ENCODE data around the gene TRPM2.

The TRPM2 gene

DNA sequence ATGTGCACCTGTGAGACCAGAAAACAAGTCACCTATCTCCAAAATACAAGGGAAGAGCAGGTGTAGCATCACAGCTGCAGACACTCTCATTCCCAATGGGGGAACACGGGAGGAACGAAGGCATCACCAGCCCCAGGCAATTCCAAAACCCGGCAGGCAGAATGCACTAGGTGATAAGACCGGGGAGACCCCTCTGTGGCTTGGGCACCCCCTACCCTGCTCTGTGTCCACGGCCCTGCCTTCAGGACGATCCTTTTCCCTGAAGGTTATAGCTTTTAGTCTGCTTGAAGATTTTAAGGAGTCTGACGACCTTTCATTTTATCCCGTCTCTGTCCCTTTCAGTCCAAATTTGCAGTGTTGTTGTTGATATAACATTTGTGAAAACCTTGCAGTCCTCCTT lies 19.2 kb downstream of the TRPM2 start:
- DNase-seq (ENCODE audit: low read depth) = no peak
- TF ChIP-seq, protein P1, sequence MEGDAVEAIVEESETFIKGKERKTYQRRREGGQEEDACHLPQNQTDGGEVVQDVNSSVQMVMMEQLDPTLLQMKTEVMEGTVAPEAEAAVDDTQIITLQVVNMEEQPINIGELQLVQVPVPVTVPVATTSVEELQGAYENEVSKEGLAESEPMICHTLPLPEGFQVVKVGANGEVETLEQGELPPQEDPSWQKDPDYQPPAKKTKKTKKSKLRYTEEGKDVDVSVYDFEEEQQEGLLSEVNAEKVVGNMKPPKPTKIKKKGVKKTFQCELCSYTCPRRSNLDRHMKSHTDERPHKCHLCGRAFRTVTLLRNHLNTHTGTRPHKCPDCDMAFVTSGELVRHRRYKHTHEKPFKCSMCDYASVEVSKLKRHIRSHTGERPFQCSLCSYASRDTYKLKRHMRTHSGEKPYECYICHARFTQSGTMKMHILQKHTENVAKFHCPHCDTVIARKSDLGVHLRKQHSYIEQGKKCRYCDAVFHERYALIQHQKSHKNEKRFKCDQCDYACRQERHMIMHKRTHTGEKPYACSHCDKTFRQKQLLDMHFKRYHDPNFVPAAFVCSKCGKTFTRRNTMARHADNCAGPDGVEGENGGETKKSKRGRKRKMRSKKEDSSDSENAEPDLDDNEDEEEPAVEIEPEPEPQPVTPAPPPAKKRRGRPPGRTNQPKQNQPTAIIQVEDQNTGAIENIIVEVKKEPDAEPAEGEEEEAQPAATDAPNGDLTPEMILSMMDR (conservative IDR thresholded peaks at IDR 0.05; ENCODE audit: low read length) = no peak
- H3K4me3 ChIP-seq (ENCODE audit: low read length) = no peak overlapping the region

DNA sequence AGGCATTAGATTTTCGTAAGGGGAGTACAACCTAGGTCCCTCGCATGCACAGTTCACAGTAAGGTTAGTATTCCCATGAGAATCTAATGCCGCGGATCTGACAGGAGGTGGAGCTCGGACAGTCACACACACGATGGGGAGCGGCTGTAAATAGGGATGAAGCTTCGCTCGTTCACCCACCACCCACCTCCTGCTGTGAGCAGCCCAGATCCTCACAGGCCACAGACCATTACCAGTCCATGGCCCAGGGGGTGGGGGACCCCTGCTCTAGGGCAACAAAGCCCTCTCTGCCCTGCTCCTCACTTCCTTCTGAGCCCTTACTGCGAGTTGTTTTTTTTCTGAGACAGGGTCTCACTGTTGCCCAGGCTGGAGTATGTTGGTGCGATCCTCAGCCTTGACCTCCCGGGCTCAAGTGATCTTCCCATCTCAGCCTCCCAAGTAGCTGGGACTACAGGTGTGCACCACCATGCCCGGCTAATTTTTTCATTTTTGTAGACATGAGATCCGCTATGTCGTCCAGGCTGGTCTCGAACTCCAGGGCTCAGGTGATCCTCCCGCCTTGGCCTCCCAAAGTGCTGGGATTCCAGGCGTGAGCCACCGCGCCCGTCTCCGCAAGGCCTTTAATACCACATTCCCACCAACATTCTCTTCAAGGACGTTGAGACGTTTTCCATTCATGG lies 21.3 kb downstream of the TRPM2 start:
- TF ChIP-seq, protein P1 (conservative IDR thresholded peaks at IDR 0.05; ENCODE audit: low read length) = no peak
- H3K4me3 ChIP-seq (ENCODE audit: low read length) = no peak overlapping the region
- DNase-seq (ENCODE audit: low read depth) = no peak

DNA sequence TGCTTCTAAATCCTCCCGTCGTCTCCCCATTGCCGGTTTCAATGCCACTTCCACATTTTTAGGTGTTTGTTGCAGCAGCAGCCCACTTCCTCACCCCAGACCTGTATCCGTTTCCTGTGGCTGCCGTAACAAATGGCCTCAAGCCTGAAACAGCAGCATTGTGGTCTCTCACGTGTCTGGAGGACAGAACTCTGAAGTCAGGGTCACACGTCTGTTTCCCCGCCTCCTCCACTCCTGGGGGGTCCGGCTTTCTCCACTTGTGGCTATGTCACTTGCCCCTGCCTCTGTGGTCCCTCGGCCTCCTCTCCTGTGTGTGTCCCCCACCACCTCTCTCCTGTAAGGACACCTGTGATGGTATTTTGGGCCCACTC lies 21.8 kb downstream of the TRPM2 start:
- DNase-seq (ENCODE audit: low read depth) = no peak
- TF ChIP-seq, protein P1 (conservative IDR thresholded peaks at IDR 0.05; ENCODE audit: low read length) = no peak
- H3K4me3 ChIP-seq (ENCODE audit: low read length) = no peak overlapping the region

DNA sequence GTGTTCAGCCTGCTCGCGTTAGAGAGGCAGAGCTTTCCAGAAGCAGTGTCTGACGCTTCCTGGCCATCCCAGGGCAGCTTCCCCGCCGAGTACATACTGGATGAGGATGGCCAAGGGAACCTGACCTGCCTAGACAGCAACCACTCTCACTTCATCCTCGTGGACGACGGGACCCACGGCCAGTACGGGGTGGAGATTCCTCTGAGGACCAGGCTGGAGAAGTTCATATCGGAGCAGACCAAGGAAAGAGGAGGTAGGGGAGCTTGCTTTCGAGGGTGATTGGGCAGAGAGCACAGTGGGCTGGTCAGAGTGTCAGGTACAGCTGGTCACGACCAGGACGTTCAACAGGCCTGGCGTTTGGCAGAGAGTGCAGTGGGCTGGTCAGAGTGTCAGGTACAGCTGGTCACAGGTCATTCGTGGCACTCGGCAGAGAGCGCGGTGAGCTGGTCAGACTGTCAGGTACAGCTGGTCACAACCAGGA lies 22.4 kb downstream of the TRPM2 start:
- no peak for DNase-seq (ENCODE audit: low read depth)
- no peak overlapping the region for H3K4me3 ChIP-seq (ENCODE audit: low read length)
- TF ChIP-seq, protein P1 (conservative IDR thresholded peaks at IDR 0.05; ENCODE audit: low read length) = no peak

DNA sequence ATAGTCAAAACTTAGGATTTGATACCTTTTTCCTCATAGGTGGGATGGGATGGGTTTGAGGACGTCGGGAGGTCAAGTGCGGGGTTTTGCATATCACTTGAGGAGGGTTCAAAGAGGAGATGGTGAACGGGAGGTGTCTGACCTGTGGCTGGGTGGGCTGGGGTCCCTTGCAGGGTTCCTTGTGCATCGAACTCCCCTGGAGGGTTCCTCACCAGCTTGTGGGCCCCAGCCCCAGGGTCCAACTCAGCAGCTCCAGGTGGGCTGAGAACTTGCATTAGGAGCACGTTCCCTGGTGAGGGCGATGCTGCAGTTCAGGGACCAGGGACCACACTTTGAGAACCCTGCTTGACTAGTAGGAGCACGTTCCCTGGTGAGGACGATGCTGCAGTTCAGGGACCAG lies 23.2 kb downstream of the TRPM2 start:
- TF ChIP-seq, protein P1 (conservative IDR thresholded peaks at IDR 0.05; ENCODE audit: low read length) = no peak

DNA sequence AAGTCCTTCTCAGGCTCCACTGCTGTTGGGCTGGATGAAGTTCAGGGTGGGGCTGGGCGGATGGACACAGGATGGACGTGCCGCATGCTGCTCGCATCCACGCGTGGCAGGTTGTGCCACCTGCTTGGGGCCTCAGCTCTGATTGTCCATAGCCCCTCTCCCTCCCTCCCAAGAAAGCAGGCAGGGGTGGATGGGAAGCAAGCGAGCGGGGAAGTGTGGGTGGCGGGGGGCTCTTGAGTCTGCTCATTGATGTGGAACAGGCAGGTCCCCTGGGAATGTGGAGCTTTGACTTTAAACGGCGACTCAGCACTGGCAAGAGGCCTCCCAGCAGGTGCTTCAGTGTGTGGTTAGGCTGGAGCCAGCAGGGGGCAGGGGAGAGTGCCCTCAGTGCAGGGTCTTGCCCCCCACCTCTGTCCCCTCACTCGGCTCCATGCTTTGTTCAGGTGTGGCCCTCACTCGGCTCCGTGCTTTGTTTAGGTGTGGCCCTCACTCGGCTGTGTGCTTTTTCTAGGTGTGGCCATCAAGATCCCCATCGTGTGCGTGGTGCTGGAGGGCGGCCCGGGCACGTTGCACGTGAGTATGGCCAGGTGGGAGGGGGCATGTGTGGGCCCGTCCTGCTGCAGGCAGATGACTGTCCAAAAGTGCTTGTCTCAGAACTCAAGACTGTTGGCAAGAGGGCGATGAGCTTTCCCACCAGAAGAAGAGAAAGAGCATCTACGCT lies 23.9 kb downstream of the TRPM2 start:
- no peak overlapping the region for H3K4me3 ChIP-seq (ENCODE audit: low read length)
- no peak for DNase-seq (ENCODE audit: low read depth)
- TF ChIP-seq, protein P1 (conservative IDR thresholded peaks at IDR 0.05; ENCODE audit: low read length) = no peak

More for the DNA sequence above, 23.2 kb downstream of the TRPM2 start:
- H3K4me3 ChIP-seq (ENCODE audit: low read length) = no peak overlapping the region
- no peak for DNase-seq (ENCODE audit: low read depth)

Data from AG10803 (cell line).